Fibroblast of skin of right biceps (primary cell): Measurements from ENCODE around the gene ANGPTL7.

Experiments
- DNase-seq: peaks from one replicate; pipeline ENCODE4 v3.0.0-alpha.2; 2013

Gene ANGPTL7

DNA sequence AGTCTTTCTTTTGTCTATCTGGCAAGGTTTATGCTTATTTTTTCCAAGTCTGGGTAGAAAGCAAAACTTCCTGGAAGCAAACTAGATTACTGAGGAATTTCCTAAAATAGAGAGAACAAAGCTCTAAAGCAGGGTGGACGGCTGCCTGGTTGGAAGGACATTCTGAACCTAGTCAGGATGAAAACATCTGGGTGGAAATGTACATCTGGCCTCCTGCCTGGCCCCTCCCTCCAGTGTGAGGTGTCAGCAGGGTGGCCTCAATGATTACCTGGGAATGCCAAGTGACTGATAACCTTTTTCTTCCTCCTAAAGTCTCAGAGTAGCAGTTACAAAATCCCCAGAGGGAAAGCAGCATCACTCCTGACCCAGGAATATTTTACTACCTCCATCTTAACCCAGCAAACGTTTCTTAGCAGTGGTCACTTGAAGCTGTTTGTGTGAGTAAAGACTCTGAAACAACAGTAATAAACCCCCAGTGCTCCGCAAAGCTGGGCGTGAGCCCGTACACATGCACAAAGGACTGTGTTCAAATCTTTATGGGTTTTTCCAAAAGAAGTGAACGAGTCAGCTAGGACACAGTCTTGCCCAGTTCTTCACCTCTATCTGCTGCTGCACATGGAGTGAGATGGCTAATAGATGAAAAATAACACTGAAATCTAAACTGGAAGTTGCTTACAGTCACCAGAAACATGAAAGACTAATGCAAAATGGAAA lies 18.9 kb downstream of the ANGPTL7 start:
- no peak for DNase-seq

DNA sequence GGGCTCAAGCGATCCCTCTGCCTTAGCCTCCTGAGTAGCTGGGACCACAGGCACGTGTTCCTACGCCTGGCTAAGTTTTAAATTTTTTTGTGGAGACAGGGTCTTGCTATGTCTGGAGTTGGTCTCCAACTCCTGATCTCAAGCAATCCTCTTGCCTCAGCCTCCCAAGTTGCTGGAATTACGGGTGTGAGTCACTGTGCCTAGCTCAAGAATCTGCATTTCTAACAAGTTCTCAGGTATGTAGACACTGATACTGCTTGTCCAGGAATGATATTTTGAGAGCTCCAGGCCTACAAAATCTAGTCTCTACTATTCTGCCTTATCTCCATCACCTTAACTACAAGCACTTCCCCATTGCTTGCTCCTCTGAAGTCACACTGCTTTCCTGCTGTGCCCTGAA lies 22.3 kb downstream of the ANGPTL7 start:
- no peak for DNase-seq

DNA sequence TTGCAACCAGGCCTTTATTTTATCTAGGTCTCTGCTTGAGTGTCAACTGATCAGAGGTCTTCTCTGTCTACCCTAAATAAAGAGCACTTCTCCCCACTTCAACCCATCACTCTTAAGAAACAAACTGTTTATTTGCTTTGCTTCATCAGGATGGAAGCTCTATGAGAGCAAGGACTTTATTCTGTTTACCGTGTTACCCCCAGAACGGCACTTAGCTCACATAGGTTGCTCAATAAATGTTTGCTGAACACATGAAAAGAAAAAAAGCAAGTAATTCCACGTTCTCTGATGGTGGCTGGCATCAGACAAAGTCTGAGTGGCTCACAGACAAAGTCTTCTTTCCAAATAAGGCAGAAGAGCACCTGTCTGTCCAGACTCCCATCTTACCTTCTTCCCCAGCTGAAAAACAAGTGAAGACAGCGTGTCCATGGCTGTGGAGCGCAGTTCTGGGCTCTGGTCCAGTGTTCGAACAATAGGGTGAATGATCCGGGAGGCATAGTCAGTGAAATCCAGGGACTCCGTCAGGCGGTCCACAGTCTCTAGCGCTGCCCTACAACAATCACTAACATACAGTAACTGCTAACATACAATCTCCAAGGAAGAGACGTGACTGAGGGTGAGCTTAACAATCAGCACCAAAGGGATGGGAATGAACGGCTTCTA lies 22.9 kb downstream of the ANGPTL7 start:
- no peak for DNase-seq

DNA sequence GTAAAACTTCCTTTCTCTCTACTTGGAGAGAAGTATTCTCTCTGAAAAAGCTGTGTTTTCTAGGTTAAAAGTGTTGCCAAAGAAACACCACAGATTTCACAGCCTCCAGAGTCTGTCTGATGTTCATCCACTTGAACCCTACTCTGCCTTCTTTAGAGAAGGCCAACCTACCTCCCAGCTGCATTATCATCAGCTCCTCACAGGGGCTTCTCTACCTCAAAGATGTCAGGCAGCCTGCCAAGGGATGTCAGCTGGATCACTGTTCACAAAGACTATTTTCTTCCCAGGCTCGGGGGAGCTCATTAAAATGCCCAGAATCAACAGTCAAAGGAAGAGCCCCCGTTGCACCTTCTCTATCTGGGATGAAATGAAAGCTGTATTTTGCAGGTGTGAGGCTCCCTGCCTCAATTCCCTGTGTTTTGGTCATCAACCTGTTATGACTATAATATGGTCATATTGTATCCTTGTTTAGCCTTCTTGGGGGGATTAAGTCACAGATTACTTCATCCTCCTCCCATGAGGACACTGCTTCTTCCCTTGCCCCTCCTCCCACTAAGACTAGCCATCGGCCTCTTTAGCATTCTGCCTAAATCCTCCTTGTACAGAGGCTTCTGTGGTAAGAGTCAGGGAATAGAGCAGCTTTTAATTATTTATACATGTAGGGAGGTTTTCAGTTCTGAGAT lies 25.7 kb downstream of the ANGPTL7 start:
- DNase-seq = no peak

DNA sequence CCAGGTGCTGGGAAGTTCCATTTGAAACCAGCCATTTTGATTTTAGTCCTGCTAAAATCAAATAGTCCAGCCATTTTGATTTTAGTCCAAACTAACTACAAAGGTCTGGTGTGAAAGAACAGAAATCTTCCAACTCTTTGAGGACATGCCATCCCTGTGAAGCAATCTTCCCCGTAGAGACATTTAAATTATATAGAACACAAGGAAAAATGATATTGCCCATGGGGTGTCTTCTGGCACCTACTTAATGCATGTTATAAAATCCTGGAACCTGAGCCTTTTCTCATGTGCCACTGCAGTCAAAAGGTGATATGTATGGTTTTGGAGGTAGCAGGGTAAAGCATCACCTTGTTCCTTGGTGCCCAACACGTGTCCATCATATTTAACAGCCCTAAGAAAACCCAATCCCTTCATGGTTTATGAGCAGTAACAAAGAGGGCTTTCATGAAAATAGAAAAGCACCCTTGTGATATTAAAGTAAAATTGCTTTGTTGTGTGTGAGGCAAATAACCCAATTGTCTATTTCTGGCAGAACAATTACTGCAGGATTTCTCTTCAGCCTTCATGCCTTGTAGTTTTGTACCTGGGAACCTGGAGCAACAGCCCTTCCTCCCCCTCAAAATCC lies 26.3 kb downstream of the ANGPTL7 start:
- DNase-seq = no peak

DNA sequence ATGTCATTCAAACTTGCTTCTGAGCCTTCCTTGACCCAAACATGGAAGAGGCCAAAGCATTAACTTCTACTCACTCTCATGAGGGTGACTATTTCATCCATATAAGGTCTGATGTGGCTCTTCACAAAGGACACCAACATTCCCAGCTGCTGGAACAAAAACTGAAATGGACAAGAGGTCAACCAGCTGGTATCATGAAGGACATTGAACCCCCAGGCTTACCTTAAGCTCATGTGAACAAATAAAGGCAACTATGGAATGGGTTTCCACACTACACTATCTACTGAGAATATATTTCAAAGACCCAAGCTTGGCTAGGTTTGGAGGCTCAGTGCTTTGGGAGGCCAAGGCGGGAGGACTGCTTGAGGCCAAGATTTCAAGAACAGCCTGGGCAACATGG lies 26.9 kb downstream of the ANGPTL7 start:
- no peak for DNase-seq

DNA sequence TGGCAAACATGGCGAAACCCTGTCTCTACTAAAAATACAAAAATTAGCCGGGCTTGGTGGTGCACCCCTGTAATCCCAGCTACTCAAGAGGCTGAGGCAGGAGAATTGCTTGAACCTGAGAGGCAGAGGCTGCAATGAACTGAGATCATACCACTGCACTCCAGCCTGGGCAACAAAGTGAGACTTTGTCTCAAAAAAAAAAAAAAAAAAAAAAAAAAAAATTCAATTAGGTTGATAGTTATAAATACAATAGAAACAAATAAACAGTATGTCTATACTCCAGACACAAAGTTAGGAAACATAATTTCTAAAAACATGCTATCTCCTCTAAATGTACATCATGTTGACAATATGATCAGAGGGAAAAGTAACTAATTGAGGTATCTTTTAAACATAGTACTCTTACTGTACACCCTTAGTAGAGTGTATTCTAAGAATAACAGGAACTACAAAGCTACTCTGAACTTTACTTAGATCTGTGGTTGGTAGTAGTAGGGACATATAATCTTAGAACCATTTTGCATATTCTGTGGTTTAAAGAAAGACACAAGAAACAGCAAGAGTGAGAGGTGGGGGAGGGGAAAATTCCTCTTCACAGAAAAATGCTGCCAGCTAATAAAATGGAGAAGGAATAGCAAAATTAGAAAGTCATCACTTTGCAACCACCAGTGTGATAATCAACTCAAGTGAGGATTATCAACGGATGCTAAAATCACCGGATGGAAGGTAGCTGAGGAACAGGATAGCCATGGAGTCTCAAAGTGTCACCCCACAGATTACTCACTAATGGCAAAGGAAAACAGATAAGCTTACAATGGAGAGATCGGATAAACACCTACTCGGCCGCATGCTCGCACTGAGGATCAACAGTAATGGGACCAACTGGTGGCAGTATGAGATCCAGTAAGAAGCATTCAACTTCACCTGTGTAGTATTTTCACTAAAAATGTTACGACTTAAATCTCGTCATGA lies 38.2 kb downstream of the ANGPTL7 start:
- DNase-seq = peak; percentile 45

DNA sequence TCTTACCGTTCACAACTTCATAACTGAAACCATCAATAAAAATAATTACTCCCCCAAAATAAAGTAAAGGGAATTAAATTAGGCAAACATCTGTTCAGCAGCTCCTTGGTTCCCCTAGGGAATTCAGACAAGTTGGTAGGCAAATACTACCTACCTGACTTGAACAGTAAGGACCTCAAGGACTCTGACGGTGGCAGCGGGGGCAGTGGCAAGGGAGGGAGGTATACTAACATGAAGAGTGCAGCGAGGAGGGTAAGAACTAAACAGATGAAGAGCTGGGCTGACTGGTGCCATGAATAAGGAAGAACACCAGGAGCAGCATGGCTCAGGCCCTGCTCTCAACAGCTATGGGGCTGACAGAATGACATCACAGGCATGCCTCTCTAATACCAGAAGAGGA lies 40.0 kb downstream of the ANGPTL7 start:
- DNase-seq = no peak

DNA sequence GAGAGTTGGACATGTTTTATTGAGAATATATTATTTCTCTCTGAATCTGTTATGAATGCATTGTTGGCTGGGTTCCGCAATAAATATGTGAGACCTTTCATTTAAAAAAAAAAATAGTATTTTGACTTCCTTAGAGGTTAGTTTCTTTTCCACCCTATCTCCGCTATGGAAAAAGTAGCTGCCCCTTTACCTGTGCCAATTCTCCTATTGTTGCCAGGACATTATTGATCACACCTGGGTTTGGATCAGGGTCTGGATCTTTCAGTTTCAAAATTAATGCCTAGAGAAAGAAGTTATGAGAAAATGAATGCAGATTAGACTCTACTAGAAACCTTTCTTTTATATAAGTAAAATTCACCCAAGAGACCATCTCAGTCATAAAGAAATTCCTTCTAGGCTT lies 44.1 kb downstream of the ANGPTL7 start:
- no peak for DNase-seq

DNA sequence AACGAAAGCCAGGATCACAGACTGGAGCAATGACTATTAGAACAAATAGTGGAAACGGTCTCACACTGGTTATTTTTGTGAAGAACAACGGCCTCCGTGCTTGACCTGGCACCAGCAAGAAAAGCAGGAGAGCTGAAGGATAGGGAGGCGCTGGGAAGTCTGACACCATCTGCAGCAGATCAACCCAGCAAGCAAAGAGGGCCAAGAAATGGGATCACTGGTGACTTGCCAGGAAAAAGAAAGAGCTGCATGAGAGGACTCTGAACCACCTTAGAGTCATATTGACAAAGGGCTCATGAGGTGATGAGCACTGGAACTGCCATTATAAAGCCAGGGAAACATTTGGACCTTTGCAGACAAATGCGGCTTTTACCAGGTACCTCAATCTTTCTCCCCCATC lies 48.2 kb downstream of the ANGPTL7 start:
- DNase-seq = no peak

DNA sequence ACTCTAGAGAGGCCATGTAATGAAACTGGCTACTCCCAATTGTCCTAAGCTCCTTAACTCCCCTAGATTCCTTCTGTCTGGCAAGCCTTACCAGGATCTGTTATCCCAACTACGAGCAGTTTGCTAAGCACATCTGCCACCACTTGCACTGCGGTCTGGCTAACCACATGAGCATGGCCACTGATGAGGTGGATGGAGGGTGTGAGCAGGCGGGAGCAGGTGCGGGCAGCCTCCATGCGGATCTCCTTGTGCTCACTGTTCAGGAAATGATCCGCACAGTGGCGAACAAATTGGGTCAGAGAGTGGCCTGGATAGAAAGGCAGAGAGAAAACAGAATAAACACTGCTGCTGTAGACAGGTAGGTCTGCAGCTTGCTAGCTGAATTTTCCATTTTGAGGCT lies 49.2 kb downstream of the ANGPTL7 start:
- no peak for DNase-seq

DNA sequence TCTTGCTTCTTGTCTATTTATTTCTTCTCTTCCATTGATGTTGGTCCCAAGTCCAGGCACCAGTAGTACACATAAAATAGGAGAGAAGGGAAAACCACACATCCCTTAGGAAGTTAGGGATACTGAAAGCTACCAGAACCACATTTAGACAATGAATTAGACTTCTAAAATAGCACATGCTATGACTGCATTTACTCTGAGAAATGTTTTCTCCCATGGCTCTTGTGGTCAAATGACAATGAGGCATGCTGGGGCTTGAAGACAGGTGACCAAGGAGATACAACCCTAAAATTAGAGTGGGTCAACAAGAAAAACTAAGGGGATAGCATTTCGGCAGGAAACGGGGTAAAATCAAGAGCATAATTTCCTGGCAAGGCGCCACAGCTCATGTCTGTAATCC lies 56.1 kb downstream of the ANGPTL7 start:
- no peak for DNase-seq
